GM23248 (cell line): ENCODE results near the gene NFAT5.

ENCODE experiments used
- EZH2 ChIP-seq: fragments of 200-600 bp; sonication (generic); IDR thresholded peaks from 2 replicates; pipeline ENCODE4 v1.6.1; 2018; ENCODE audit warnings: antibody characterized with exemption, mild to moderate bottlenecking; ENCODE audit not compliant: insufficient read depth, poor library complexity, severe bottlenecking
- EZH2phosphoT487 ChIP-seq: fragments of 200-600 bp; sonication (generic); IDR thresholded peaks from 2 replicates; pipeline ENCODE4 v1.6.1; 2018; ENCODE audit warnings: antibody characterized with exemption, moderate library complexity, mild to moderate bottlenecking, low read depth; ENCODE audit not compliant: insufficient read depth

DNA sequence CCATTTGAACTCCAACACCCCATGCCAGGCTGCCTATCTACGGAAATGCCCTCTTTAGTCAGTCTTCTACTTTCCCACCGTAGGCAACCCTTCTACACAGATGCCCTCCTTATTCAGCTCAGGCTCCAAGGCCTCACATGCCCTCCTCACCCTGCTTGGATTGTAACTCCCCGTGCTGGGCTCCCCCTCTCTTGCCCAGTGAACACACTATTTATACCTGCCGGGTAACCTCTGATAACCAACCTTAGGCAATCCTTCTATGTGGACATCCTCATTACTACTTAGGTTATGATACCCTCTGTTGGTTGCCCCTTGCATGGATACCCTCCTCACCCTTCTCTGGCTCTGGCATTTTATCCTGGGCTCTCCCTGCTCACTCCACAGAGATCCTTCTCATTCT, 50.3 kb downstream of the NFAT5 start:
- no peak for TF ChIP-seq EZH2
- no peak for TF ChIP-seq EZH2phosphoT487
